AG10803 (cell line): Measurements from ENCODE around the gene IFT52.

ENCODE experiments used
- DNase-seq: peaks from one replicate; pipeline ENCODE4 v3.0.0; 2010; ENCODE audit warnings: low read depth
- H3K4me3 ChIP-seq: 2 replicates; pipeline ENCODE4 v1.5.1; 2011; ENCODE audit warnings: mild to moderate bottlenecking, low read length, control low read depth
- TF ChIP-seq, protein P1 (sequence below): conservative IDR thresholded peaks from 2 replicates; pipeline ENCODE4 v1.5.1; 2011; ENCODE audit warnings: mild to moderate bottlenecking, low read length, control low read depth, inconsistent platforms

The IFT52 gene

DNA sequence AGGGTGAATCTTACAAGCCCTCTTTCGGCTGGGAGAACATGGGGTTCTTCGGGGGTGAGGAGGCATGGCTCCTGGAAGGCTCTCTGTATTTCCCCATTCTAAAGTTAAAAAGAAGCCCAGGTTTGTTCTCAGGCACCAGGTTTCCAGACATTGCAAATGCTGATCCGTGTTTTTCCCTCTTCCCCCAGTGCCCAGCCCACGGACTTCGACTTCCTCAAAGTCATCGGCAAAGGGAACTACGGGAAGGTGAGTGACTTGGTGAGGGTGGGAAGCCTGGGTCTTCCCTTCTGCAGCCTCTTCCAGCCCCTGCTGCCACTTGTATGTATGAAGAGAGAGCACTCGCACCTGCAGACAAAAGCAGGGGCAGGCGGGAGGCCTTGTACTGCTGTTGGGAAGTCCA is 23.3 kb upstream of the IFT52 start:
- DNase-seq = no peak
- no peak overlapping the region for H3K4me3 ChIP-seq
- TF ChIP-seq, protein P1, sequence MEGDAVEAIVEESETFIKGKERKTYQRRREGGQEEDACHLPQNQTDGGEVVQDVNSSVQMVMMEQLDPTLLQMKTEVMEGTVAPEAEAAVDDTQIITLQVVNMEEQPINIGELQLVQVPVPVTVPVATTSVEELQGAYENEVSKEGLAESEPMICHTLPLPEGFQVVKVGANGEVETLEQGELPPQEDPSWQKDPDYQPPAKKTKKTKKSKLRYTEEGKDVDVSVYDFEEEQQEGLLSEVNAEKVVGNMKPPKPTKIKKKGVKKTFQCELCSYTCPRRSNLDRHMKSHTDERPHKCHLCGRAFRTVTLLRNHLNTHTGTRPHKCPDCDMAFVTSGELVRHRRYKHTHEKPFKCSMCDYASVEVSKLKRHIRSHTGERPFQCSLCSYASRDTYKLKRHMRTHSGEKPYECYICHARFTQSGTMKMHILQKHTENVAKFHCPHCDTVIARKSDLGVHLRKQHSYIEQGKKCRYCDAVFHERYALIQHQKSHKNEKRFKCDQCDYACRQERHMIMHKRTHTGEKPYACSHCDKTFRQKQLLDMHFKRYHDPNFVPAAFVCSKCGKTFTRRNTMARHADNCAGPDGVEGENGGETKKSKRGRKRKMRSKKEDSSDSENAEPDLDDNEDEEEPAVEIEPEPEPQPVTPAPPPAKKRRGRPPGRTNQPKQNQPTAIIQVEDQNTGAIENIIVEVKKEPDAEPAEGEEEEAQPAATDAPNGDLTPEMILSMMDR = no peak

DNA sequence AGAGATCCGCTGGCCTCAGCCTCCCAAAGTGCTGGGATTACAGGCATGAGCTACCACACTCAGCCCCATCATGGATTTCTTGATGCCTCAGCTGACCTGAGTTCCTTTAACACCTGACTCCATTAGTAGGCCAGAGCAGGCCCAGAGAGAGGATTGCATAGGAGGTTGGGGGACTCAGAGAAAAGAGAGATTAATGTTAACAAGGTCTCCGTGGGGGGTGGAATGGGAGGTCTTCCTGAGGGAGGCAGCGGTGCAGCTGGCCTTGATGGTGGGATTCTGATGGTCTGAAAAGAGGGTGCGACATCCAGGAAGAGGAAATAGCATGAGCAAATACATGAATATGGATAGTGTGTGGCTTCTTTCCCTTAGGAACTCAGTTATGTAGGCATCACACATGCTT is 22.0 kb upstream of the IFT52 start:
- H3K4me3 ChIP-seq = no peak overlapping the region
- no peak for DNase-seq
- TF ChIP-seq, protein P1 = no peak

DNA sequence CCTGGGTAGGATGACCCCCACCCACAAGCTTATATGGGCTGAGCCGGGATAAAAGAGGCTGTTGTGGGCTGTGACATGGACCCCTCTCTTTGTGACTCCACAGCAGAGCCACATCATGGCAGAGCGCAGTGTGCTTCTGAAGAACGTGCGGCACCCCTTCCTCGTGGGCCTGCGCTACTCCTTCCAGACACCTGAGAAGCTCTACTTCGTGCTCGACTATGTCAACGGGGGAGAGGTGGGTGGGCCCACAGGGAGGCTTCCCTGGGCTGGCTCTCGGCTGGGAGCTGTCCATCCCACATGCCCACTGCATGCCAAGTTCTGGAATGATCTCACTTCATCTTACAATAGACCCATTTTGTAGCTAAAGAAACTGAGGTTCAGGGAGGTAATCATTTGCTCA is 21.5 kb upstream of the IFT52 start:
- TF ChIP-seq, protein P1 = no peak
- H3K4me3 ChIP-seq = no peak overlapping the region
- DNase-seq = no peak

DNA sequence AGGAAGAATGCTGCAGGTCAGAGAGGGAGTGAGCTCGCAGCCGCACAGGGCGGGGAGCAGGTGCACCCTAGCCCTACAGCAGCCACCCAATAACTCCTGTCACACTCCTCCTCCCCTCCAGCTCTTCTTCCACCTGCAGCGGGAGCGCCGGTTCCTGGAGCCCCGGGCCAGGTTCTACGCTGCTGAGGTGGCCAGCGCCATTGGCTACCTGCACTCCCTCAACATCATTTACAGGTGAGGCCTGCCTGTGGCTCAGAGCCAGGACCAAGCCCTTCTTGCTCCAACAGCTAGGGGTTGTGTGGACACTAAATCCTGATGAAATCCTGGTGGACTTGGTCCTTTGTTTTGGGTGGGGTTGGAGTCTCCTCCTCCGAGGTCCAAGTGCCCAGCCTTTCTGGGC is 20.2 kb upstream of the IFT52 start:
- TF ChIP-seq, protein P1 = no peak

DNA sequence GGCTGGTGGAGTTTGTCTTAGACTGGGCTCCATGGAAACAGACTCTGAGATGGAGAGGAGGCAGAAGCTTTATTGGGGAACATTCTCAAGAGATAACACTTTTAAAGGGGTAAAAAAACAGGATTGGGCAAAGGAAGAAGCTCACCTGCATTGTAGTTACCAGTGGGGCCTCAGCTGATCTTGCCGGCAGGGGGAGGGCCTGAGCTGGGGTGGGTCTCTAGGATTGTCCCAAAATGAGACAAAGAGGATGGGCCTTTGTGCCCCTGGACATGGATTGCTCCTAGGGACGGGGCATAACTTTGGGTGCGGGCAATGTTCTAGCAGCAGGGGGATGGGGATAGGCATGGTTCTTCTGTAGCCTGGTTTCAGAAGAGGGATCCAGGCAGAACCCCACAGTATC is 19.4 kb upstream of the IFT52 start:
- no peak overlapping the region for H3K4me3 ChIP-seq
- no peak for DNase-seq
- TF ChIP-seq, protein P1 = no peak

More for the DNA sequence above, 20.2 kb upstream of the IFT52 start:
- no peak for DNase-seq
- no peak overlapping the region for H3K4me3 ChIP-seq

DNA sequence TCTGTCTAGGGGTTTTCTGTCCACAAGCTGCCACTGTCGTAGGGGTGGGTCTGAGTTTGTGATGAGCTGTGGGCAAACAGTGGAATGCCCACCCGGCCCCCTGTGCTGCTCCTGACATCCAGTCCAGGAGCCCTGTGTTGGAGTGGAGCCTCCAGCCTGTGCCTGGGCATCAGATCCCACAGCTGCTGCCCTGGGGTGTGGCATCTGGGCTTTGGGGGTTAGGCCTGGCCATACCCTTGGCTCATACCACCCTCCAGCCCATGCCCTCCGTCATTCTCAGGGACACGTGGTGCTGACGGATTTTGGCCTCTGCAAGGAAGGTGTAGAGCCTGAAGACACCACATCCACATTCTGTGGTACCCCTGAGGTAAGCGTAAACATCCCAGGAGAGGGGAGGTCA is 19.0 kb upstream of the IFT52 start:
- H3K4me3 ChIP-seq = no peak overlapping the region
- TF ChIP-seq, protein P1 = no peak
- DNase-seq = no peak

DNA sequence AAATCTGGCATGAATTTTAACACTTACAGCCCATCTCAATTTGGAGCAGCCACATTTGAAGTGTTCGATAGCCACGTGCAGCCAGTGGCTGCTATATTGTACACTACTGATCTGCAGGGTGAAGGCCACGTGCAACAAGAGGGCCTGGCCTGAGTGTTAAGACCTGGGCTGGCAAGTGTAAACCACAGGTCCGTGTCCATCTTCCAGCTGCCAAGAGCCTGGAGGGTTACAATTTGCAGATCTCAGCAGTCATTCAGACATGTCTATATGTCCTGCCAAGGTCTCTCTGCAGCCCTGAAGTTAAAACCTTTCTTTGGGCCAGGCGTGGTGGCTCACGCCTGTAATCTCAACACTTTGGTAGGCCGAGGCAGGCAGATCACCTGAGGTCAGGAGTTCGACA is 17.8 kb upstream of the IFT52 start:
- H3K4me3 ChIP-seq = no peak overlapping the region
- DNase-seq = no peak
- TF ChIP-seq, protein P1 = no peak
